Measurements from ENCODE around the gene IL10RA.

The IL10RA gene

DNA sequence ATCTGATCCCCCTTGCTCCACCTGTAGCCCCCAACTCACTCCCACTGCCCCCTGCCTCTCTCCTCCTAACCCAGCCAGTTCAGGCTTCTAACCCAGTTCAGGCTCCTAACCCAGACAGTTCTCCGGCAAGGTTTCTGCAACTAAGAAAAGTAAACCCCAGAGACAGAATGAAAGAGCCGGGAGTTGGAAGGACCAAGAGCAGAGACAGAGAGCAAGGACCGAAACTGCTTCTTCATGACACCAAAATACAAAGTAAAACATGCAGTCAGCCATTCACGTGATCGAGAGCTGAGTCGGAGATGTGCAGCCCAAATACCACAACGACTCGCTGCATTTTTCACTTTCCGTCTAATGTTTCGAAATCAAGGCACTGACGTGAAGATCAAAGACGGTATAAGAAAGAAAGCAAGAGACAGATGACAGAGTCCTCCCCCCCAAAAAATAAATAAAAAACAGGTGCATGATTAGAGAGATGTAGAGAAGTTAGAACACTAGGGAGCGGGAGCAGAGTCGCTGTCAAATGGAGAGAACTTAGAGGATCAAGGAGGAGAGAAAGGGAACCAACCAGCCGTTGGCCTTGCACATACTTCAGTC, 884 bp downstream of the IL10RA start:
- Histone ChIP-seq H3K27ac (replicated peaks; ENCODE audit: low read length) (no peak overlapping the region), H3K23ac (ENCODE audit: low read depth, low read length, poor library complexity) (no peak overlapping the region), H3K27me3 (ENCODE audit: control insufficient read depth in 3 of 3, insufficient read depth in 3 of 3, low read depth in 1 of 3, low read length in 3 of 3) (peaks cover 0 to 55% (median 22%) of the 10 kb centered on the region in 3 experiments), H2AK5ac (ENCODE audit: low read depth, low read length) (no peak overlapping the region), H2AFZ (ENCODE audit: low read length) (no peak overlapping the region), H3K4me3 (ENCODE audit: low read length in 2 of 2) (no peak overlapping the region), H3K9ac (ENCODE audit: low read depth, low read length, poor library complexity) (no peak overlapping the region), H4K8ac (ENCODE audit: low read depth, low read length) (no peak overlapping the region), H3K4me1 (ENCODE audit: control insufficient read depth in 2 of 2, insufficient read depth in 1 of 2, low read depth in 1 of 2, low read length in 2 of 2) (peaks cover 1 to 3% of the 10 kb centered on the region in 2 donors), H3K14ac (ENCODE audit: low read length) (no peak overlapping the region), H2BK5ac (ENCODE audit: low read length) (no peak overlapping the region), H2BK120ac (ENCODE audit: low read depth, low read length) (no peak overlapping the region), H2BK12ac (ENCODE audit: low read length) (no peak overlapping the region), H4K91ac (ENCODE audit: low read depth, low read length, poor library complexity) (no peak overlapping the region), H3K4me2 (ENCODE audit: insufficient read depth, low read length, poor library complexity, severe bottlenecking) (no peak overlapping the region), H3K36me3 (replicated peaks in 1 of 2; ENCODE audit: control insufficient read depth in 2 of 2, insufficient read depth in 2 of 2, low read length in 2 of 2) (no peaks in the 10 kb centered on the region), H3K79me1 (ENCODE audit: low read depth, low read length) (no peaks in the 10 kb centered on the region), H3K18ac (ENCODE audit: low read length) (no peak overlapping the region), H3K9me3 (replicated peaks in 1 of 2; ENCODE audit: control insufficient read depth in 2 of 2, insufficient read depth in 1 of 2, low read depth in 1 of 2, low read length in 2 of 2) (no peaks in the 10 kb centered on the region), H2BK15ac (ENCODE audit: low read length) (no peak overlapping the region), H3K4ac (ENCODE audit: low read length) (no peak overlapping the region)
- WGBS, 2 donors (ENCODE audit: extremely low coverage in 2 of 2, insufficient read length in 2 of 2, insufficient replicate concordance in 1 of 2): no CpG with 5 or more reads among the region's 15 CpGs
- no peak for DNase-seq (ENCODE audit: low spot score)

DNA sequence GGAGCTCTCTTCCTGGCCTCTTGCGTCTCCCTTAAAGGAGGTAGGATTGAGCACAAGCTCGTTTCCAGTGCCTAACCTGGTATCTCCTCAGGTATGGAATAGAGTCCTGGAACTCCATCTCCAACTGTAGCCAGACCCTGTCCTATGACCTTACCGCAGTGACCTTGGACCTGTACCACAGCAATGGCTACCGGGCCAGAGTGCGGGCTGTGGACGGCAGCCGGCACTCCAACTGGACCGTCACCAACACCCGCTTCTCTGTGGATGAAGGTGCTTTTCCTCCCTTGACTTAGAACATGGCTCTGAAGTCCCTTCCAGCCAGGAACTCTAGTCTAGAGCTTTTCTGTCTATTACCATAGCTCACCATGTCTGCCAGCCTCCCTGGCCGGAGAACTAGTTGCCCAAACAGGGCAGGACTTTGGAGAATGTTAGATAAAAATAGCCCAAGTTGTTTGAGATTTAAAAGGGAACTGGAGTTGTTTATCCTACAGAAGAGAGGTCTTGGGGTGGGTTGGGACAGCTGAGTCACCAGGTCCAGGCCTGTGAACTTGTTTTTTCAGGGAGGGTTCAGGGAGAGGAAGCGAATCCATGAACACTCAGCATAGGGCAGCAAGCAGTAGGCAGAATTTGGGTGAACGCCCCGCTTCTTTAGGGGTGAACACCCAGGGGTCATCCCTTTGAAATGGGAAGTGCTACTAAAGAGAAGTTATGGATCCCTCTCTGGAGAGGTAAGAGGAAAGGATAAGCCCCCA, 3.3 kb downstream of the IL10RA start:
- H2BK5ac ChIP-seq (ENCODE audit: low read length): no peak overlapping the region
- H3K14ac ChIP-seq (ENCODE audit: low read length): no peak overlapping the region
- no peaks in the 10 kb centered on the region for H3K9me3 ChIP-seq (replicated peaks in 1 of 2; ENCODE audit: control insufficient read depth in 2 of 2, insufficient read depth in 1 of 2, low read depth in 1 of 2, low read length in 2 of 2)
- H2AFZ ChIP-seq (ENCODE audit: low read length): no peak overlapping the region
- H3K18ac ChIP-seq (ENCODE audit: low read length): no peak overlapping the region
- peaks cover 3 to 4% of the 10 kb centered on the region in 2 donors for H3K4me1 ChIP-seq (ENCODE audit: control insufficient read depth in 2 of 2, insufficient read depth in 1 of 2, low read depth in 1 of 2, low read length in 2 of 2)
- H4K91ac ChIP-seq (ENCODE audit: low read depth, low read length, poor library complexity): no peak overlapping the region
- no peak overlapping the region for H3K4me3 ChIP-seq (ENCODE audit: low read length in 2 of 2)
- H2BK120ac ChIP-seq (ENCODE audit: low read depth, low read length): no peak overlapping the region
- H2AK5ac ChIP-seq (ENCODE audit: low read depth, low read length): no peak overlapping the region
- H2BK12ac ChIP-seq (ENCODE audit: low read length): no peak overlapping the region
- H3K4ac ChIP-seq (ENCODE audit: low read length): no peak overlapping the region
- no peaks in the 10 kb centered on the region for H3K79me1 ChIP-seq (ENCODE audit: low read depth, low read length)
- WGBS, 2 donors (ENCODE audit: extremely low coverage in 2 of 2, insufficient read length in 2 of 2, insufficient replicate concordance in 1 of 2): no CpG with 5 or more reads among the region's 13 CpGs
- peaks cover 0 to 61% (median 22%) of the 10 kb centered on the region in 3 experiments for H3K27me3 ChIP-seq (ENCODE audit: control insufficient read depth in 3 of 3, insufficient read depth in 3 of 3, low read depth in 1 of 3, low read length in 3 of 3)
- no peak overlapping the region for H4K8ac ChIP-seq (ENCODE audit: low read depth, low read length)
- H3K4me2 ChIP-seq (ENCODE audit: insufficient read depth, low read length, poor library complexity, severe bottlenecking): no peak overlapping the region
- H3K27ac ChIP-seq (replicated peaks; ENCODE audit: low read length): no peak overlapping the region
- no peak for DNase-seq (ENCODE audit: low spot score)
- peak overlapping the region; percentile 81 for H3K23ac ChIP-seq (ENCODE audit: low read depth, low read length, poor library complexity)
- H3K9ac ChIP-seq (ENCODE audit: low read depth, low read length, poor library complexity): no peak overlapping the region
- no peaks in the 10 kb centered on the region for H3K36me3 ChIP-seq (replicated peaks in 1 of 2; ENCODE audit: control insufficient read depth in 2 of 2, insufficient read depth in 2 of 2, low read length in 2 of 2)
- H2BK15ac ChIP-seq (ENCODE audit: low read length): no peak overlapping the region

DNA sequence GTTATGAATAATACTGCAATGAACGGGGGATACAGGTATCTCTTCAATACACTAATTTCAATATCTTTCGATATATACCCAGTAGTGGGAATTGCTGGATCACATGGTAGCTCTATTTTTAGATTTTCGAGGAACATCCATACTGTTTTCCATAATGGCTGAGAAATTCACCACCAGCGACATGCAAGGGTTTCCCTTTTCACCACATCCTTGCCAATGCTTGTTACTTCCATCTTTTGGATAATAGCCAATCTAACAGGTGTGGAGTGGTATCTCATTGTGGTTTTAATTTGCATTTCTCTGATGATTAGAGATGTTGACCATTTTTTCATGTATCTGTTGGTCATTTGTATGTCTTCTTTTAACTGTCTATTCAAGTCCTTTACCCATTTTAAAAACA, 5.9 kb downstream of the IL10RA start:
- no peak overlapping the region for H3K4me2 ChIP-seq (ENCODE audit: insufficient read depth, low read length, poor library complexity, severe bottlenecking)
- H2BK12ac ChIP-seq (ENCODE audit: low read length): no peak overlapping the region
- H3K27ac ChIP-seq (replicated peaks; ENCODE audit: low read length): no peak overlapping the region
- no peaks in the 10 kb centered on the region for H3K79me1 ChIP-seq (ENCODE audit: low read depth, low read length)
- H3K18ac ChIP-seq (ENCODE audit: low read length): no peak overlapping the region
- peaks cover 0 to 3% of the 10 kb centered on the region in 2 donors for H3K4me1 ChIP-seq (ENCODE audit: control insufficient read depth in 2 of 2, insufficient read depth in 1 of 2, low read depth in 1 of 2, low read length in 2 of 2)
- no peak overlapping the region for H2BK15ac ChIP-seq (ENCODE audit: low read length)
- H2BK120ac ChIP-seq (ENCODE audit: low read depth, low read length): no peak overlapping the region
- WGBS, 2 donors (ENCODE audit: extremely low coverage in 2 of 2, insufficient read length in 2 of 2, insufficient replicate concordance in 1 of 2): no CpG with 5 or more reads among the region's 4 CpGs
- H3K27me3 ChIP-seq (ENCODE audit: control insufficient read depth in 3 of 3, insufficient read depth in 3 of 3, low read depth in 1 of 3, low read length in 3 of 3): peaks cover 0 to 37% (median 13%) of the 10 kb centered on the region in 3 experiments
- no peak overlapping the region for H4K8ac ChIP-seq (ENCODE audit: low read depth, low read length)
- H3K14ac ChIP-seq (ENCODE audit: low read length): no peak overlapping the region
- no peaks in the 10 kb centered on the region for H3K36me3 ChIP-seq (replicated peaks in 1 of 2; ENCODE audit: control insufficient read depth in 2 of 2, insufficient read depth in 2 of 2, low read length in 2 of 2)
- no peak overlapping the region for H3K9ac ChIP-seq (ENCODE audit: low read depth, low read length, poor library complexity)
- no peak for DNase-seq (ENCODE audit: low spot score)
- H3K9me3 ChIP-seq (replicated peaks in 1 of 2; ENCODE audit: control insufficient read depth in 2 of 2, insufficient read depth in 1 of 2, low read depth in 1 of 2, low read length in 2 of 2): no peaks in the 10 kb centered on the region
- H2AFZ ChIP-seq (ENCODE audit: low read length): no peak overlapping the region
- H4K91ac ChIP-seq (ENCODE audit: low read depth, low read length, poor library complexity): no peak overlapping the region
- H2BK5ac ChIP-seq (ENCODE audit: low read length): no peak overlapping the region
- H3K4me3 ChIP-seq (ENCODE audit: low read length in 2 of 2): no peak overlapping the region
- H3K4ac ChIP-seq (ENCODE audit: low read length): no peak overlapping the region
- H3K23ac ChIP-seq (ENCODE audit: low read depth, low read length, poor library complexity): no peak overlapping the region
- H2AK5ac ChIP-seq (ENCODE audit: low read depth, low read length): no peak overlapping the region

DNA sequence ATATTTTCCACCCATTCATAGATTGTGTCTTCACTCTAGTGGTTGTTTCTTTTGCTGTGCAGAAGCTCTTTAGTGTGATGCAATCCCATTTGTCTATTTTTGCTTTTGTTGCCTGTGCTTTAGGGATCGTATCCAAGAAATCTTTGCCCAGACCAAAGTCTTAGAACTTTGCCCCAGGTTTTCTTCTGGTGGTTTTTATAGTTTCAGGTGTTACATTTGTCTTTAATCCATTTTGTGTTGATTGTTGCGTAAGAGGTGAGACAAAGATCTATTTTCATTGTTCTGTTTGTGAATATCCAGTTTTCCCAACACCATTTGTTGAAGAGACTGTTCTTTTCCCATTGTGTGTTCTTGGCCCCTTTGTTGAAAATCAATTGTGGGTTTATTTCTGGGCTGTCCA, 6.4 kb downstream of the IL10RA start:
- Histone ChIP-seq H2AFZ (ENCODE audit: low read length) (no peak overlapping the region), H4K8ac (ENCODE audit: low read depth, low read length) (no peak overlapping the region), H3K4ac (ENCODE audit: low read length) (no peak overlapping the region), H3K23ac (ENCODE audit: low read depth, low read length, poor library complexity) (no peak overlapping the region), H3K27me3 (ENCODE audit: control insufficient read depth in 3 of 3, insufficient read depth in 3 of 3, low read depth in 1 of 3, low read length in 3 of 3) (peaks cover 0 to 32% (median 8%) of the 10 kb centered on the region in 3 experiments), H2AK5ac (ENCODE audit: low read depth, low read length) (no peak overlapping the region), H3K9ac (ENCODE audit: low read depth, low read length, poor library complexity) (no peak overlapping the region), H3K4me3 (ENCODE audit: low read length in 2 of 2) (no peak overlapping the region), H3K4me2 (ENCODE audit: insufficient read depth, low read length, poor library complexity, severe bottlenecking) (no peak overlapping the region), H2BK5ac (ENCODE audit: low read length) (no peak overlapping the region), H2BK15ac (ENCODE audit: low read length) (no peak overlapping the region), H2BK12ac (ENCODE audit: low read length) (no peak overlapping the region), H3K36me3 (replicated peaks in 1 of 2; ENCODE audit: control insufficient read depth in 2 of 2, insufficient read depth in 2 of 2, low read length in 2 of 2) (no peaks in the 10 kb centered on the region), H3K4me1 (ENCODE audit: control insufficient read depth in 2 of 2, insufficient read depth in 1 of 2, low read depth in 1 of 2, low read length in 2 of 2) (peaks cover 0 to 3% of the 10 kb centered on the region in 2 donors), H2BK120ac (ENCODE audit: low read depth, low read length) (no peak overlapping the region), H3K79me1 (ENCODE audit: low read depth, low read length) (no peaks in the 10 kb centered on the region), H3K14ac (ENCODE audit: low read length) (no peak overlapping the region), H3K18ac (ENCODE audit: low read length) (no peak overlapping the region), H4K91ac (ENCODE audit: low read depth, low read length, poor library complexity) (no peak overlapping the region), H3K9me3 (replicated peaks in 1 of 2; ENCODE audit: control insufficient read depth in 2 of 2, insufficient read depth in 1 of 2, low read depth in 1 of 2, low read length in 2 of 2) (no peaks in the 10 kb centered on the region), H3K27ac (replicated peaks; ENCODE audit: low read length) (no peak overlapping the region)
- no peak for DNase-seq (ENCODE audit: low spot score)
- WGBS, 2 donors (ENCODE audit: extremely low coverage in 2 of 2, insufficient read length in 2 of 2, insufficient replicate concordance in 1 of 2): no CpG with 5 or more reads among the region's 2 CpGs
